GM12891 (cell line): ENCODE measurements around the gene USP27X.
A peak's percentile ranks its signal among the peaks of the same experiment; 100 is the strongest.

Experiments used
- PAX5 ChIP-seq: IDR thresholded peaks from 2 replicates; pipeline ENCODE4 v1.6.1; 2011; ENCODE audit warnings: low read length, moderate library complexity, mild to moderate bottlenecking; ENCODE audit not compliant: insufficient read depth, severe bottlenecking
- POLR2A ChIP-seq: IDR thresholded peaks from 2 replicates; pipeline ENCODE4 v1.6.1; 2011; ENCODE audit warnings: low read depth, low read length, control low read depth
- POLR2AphosphoS5 ChIP-seq: IDR thresholded peaks from 2 replicates; pipeline ENCODE4 v1.6.1; 2011; ENCODE audit warnings: low read depth, low read length, control low read depth
- SPI1 ChIP-seq: IDR thresholded peaks from 2 replicates; pipeline ENCODE4 v1.6.1; 2011; ENCODE audit warnings: low read depth, low read length, control low read depth
- TAF1 ChIP-seq: IDR thresholded peaks from 2 replicates; pipeline ENCODE4 v1.6.1; 2011; ENCODE audit warnings: low read depth, low read length, control low read depth

- no peak for TF ChIP-seq POLR2A
- no peak for TF ChIP-seq POLR2AphosphoS5
- peak; percentile 68 for TF ChIP-seq SPI1
- no peak for TF ChIP-seq TAF1
- no peak for TF ChIP-seq PAX5
Measured at GRCh38 chrX:49910344-49910743, 31.1 kb downstream of the USP27X start.
